Activated CD8-positive, alpha-beta memory T cell treated with anti-CD3 and anti-CD28 coated beads, Interleukin-2, amount 10 ng/mL, durations not matched to agents 7 days and 5 days (primary cell): ENCODE data around the gene NETO2. TPM values are rescaled to one million over a fixed set of nuclear protein-coding genes. Genes with fewer than 3 reads are reported as not detected.
"Not testable (repeated sequence)": the region's sequence is repeated elsewhere in the genome, so short reads cannot be mapped to it uniquely, and the experiment has no call there.

Experiments used
- ATAC-seq: fragments of 150-1000 bp; cut with Tn5 transposase; one replicate; pipeline ENCODE4 v1.10.0; 2021; ENCODE audit warnings: moderate library complexity
- CTCF ChIA-PET: fragments of 350-600 bp; sonication (Branson Sonifier 250); formaldehyde crosslinking; loops from one replicate; lab custom pipeline; 2021; ENCODE audit warnings: antibody characterized with exemption; lab: Charles Lee
- DNase-seq: peaks from one replicate; pipeline ENCODE4 v3.0.0-alpha.2; 2020
- H3K27ac Mint-ChIP-seq: one replicate; pipeline ENCODE4 v1.8.0; 2021; ENCODE audit warnings: mild to moderate bottlenecking, mixed read lengths
- H3K27me3 Mint-ChIP-seq: one replicate; pipeline ENCODE4 v1.8.0; 2021; ENCODE audit warnings: mixed read lengths
- H3K36me3 Mint-ChIP-seq: one replicate; pipeline ENCODE4 v1.8.0; 2021; ENCODE audit warnings: mild to moderate bottlenecking, mixed read lengths
- H3K4me1 Mint-ChIP-seq: one replicate; pipeline ENCODE4 v1.8.0; 2021; ENCODE audit warnings: mixed read lengths
- H3K4me3 Mint-ChIP-seq: one replicate; pipeline ENCODE4 v1.8.0; 2021; ENCODE audit warnings: mild to moderate bottlenecking, moderate library complexity, mixed read lengths
- H3K9me3 Mint-ChIP-seq: one replicate; pipeline ENCODE4 v1.8.0; 2022; ENCODE audit warnings: low read depth, mixed read lengths
- total RNA-seq, 2 experiments: library from RNA; stranded (reverse); gene quantifications; one replicate each; pipeline ENCODE4 v1.2.3, GENCODE V29; 2021

NETO2 gene
- total RNA-seq, 2 experiments from 2014 or later: 8.6 to 19.8 TPM

DNA sequence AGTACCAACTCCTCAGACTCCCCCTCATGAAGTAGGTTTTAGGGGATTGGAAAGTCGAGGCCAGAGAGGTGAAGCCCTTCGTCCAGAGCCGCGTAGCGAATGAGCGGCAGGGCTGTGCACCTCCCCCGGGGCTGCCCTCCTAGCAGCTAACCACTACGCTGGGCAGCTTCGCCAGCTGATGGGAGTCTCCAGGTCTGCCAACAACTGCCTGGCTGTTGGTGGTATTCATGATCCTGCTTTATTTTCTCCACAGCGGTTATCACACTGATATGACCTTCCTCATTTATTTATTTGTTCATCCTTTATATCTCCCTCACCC is 773 bp upstream of the NETO2 start:
- H3K36me3 Mint-ChIP-seq: peaks cover 1% of the 10 kb centered on the region
- CTCF ChIA-PET: interaction anchor here (0.7 to 4.9 kb wide), 17 partner anchors 9 to 1479 kb away, joined by 3 to 57 read pairs (median 4); partner anchors contain the start of genes ITFG1 and PHKB
- ATAC-seq: no peak

DNA sequence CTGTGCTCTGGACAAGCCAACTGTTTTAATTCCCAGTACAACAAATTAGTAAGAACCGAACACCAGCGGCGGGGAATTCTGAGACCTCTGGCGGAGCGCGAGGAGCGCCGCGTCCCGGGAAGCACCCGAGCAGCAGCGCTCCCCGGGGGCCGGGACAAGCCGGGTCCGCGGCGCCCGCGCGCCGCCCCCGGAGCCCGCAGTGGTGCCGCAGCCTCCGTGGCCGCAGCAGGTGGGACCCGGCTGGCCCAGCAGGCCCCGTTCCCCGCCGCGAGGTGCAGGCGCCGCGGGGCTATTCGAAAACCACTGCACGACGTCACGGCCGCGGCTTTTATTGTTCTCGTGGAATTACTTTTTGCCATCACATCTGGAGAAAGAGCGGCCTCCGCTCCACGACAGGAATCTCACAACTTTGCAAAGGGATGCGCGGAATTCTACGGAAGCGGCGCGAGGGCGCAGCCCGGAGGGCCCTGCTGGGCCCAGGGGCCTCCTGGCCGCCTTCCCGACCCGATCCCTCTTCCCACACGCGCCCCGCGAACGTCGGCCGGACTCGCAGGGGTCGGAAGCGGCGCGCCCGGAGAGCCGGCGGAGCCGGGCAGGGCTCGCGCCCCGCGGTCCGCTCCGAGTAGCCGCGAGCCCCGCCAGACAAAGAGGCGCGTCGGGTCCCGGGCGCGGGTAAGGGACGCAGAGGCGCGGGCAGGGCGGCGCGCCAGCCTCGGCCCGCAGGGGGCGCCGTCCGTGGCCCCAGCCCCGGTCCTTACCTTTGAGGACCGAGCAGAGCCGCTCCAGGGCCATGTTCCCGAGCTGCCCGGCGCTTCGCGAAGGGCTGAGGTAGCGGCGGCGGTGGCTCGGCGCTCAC is 696 bp downstream of the NETO2 start:
- ATAC-seq (peak; percentile 76), DNase-seq (peak; percentile 76)
- Mint-ChIP-seq H3K4me1 (peaks cover 36% of the 10 kb centered on the region), H3K4me3 (peak overlapping the region; percentile 77), H3K27me3 (peaks cover 22% of the 10 kb centered on the region), H3K36me3 (peaks cover 1% of the 10 kb centered on the region), H3K9me3 (no peaks in the 10 kb centered on the region), H3K27ac (no peak overlapping the region)
- CTCF ChIA-PET: interaction anchor here (0.8 to 4.9 kb wide), 34 partner anchors 8 to 1480 kb away, joined by 3 to 57 read pairs (median 5); partner anchors contain the start of genes DNAJA2 and PHKB

More for the DNA sequence above, 773 bp upstream of the NETO2 start:
- Mint-ChIP-seq H3K27ac (no peak overlapping the region), H3K9me3 (no peaks in the 10 kb centered on the region), H3K27me3 (peaks cover 22% of the 10 kb centered on the region), H3K4me3 (peak overlapping the region; percentile 62), H3K4me1 (peaks cover 23% of the 10 kb centered on the region)
- DNase-seq: no peak

DNA sequence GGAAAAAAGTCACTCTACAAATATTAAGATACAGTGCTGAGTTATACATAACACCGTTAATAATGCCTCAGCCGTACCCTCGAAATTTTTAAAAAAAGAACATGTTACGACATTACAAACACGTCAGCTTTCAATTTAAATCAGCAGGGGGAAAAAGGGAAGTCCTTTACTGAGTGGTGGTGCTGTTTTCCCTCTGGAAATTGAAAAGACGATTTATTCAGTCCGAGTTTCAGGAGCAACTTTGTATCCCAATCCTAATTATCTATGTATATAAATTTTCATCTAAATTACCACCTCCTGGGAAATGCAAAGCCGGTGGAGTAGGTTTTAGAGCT is 1.3 kb downstream of the NETO2 start:
- Mint-ChIP-seq H3K27ac (peak overlapping the region; percentile 49), H3K36me3 (peaks cover 1% of the 10 kb centered on the region), H3K9me3 (no peaks in the 10 kb centered on the region), H3K27me3 (peaks cover 22% of the 10 kb centered on the region), H3K4me3 (peak overlapping the region; percentile 77), H3K4me1 (peaks cover 38% of the 10 kb centered on the region)
- ATAC-seq (no peak), DNase-seq (no peak)
- CTCF ChIA-PET: interaction anchor here (0.9 to 4.9 kb wide), 33 partner anchors 8 to 1481 kb away, joined by 3 to 57 read pairs (median 5); partner anchors contain the start of genes DNAJA2 and PHKB

DNA sequence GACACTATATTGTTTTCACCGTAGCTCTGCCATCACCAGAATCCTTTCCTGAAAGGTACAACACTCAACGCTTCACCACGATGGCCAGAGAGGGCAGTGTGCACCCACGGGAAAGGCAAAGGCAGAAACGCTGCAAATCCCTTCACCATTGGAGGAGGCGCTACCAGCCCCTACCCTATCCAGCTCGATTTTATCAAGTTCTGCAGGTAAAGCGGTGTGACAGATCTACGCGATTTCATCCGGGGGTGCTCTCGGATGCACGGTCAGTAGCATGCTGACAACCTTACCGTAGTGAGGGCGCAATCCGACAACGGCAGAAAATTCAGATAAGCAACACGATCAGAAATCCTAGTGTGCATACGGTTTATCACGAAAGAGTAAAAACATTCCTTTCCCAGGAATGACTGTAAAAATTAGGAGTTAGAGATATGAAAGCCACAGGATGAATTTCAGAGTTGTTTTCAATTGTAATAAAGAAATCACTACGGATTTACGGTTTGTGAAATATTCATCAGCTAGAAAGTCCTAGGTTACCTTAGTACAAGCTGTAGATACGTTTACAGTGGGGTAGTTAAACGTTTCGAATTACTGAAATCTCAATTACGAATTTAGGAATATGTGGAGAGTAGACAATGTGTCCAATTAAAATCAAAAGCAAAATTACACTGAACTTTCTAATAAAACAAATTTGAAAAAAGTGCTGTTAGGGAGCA is 1.8 kb downstream of the NETO2 start:
- Mint-ChIP-seq H3K27me3 (peaks cover 22% of the 10 kb centered on the region), H3K36me3 (peaks cover 1% of the 10 kb centered on the region), H3K27ac (peak overlapping the region; percentile 49), H3K4me1 (peaks cover 41% of the 10 kb centered on the region), H3K9me3 (no peaks in the 10 kb centered on the region), H3K4me3 (peak overlapping the region; percentile 77)
- CTCF ChIA-PET: interaction anchor here (0.6 to 4.9 kb wide), 45 partner anchors 9 to 1481 kb away, joined by 3 to 57 read pairs (median 3); partner anchors contain the start of genes DNAJA2, ITFG1 and PHKB
- DNase-seq (peak; percentile 92), ATAC-seq (peak; percentile 69)

DNA sequence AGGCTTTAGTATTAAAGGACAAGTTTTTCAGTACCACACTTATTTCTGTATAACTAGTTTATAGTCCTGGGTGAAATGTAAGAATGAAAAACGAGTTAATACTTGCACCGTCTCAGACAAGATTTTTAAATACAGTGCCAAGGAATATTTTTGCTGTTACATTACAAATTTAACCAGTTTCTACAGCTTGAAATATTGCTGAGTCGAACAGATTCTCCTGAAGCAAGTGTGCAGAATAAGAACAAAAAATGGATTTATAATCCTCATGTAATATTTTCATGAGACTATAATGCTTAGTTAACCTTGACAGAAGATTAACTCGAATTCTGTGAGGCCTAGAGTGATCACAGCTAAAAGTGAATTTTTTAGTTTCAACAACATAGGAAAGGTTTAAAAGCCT is 3.1 kb downstream of the NETO2 start:
- Mint-ChIP-seq H3K27ac (no peak overlapping the region), H3K9me3 (no peaks in the 10 kb centered on the region), H3K4me1 (peaks cover 47% of the 10 kb centered on the region), H3K4me3 (no peak overlapping the region), H3K27me3 (peaks cover 19% of the 10 kb centered on the region), H3K36me3 (peaks cover 1% of the 10 kb centered on the region)
- CTCF ChIA-PET: interaction anchor here (1.0 to 4.9 kb wide), 13 partner anchors 21 to 1024 kb away, joined by 3 to 57 read pairs (median 9); no protein-coding TSS in a partner anchor
- ATAC-seq (no peak), DNase-seq (no peak)

DNA sequence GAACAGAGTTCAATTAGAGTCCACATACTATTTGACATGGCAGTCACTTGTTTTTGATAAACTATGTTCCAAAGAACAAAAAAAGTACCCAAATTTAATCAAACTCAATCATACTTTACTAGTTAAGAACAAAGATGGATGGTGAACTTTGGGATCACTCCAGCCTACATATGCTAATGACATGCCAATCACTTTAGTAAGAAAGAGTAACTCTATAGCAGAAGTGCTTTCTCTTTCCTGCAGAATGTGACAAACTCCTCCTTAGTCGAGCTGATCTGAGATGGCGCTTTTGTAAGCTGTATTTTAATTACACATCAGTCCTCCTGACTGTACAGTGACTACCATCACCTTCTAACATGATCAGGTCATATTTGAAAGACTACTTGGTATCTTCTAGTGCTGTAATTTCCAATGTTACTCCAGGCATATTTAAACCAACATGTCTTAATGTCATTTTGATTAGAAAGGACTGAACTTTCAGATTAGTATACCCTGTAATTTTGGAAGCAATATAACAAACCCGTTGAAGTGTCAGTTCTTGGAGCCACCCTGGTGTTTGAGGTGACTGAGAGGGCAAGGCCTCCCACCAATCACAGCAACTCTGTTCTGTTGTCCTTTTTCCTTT is 4.1 kb downstream of the NETO2 start:
- Mint-ChIP-seq H3K36me3 (peaks cover 1% of the 10 kb centered on the region), H3K27me3 (peaks cover 10% of the 10 kb centered on the region), H3K4me1 (peaks cover 52% of the 10 kb centered on the region), H3K9me3 (no peaks in the 10 kb centered on the region), H3K27ac (no peak overlapping the region), H3K4me3 (no peak overlapping the region)
- DNase-seq (no peak), ATAC-seq (no peak)
- CTCF ChIA-PET: no interaction called here

DNA sequence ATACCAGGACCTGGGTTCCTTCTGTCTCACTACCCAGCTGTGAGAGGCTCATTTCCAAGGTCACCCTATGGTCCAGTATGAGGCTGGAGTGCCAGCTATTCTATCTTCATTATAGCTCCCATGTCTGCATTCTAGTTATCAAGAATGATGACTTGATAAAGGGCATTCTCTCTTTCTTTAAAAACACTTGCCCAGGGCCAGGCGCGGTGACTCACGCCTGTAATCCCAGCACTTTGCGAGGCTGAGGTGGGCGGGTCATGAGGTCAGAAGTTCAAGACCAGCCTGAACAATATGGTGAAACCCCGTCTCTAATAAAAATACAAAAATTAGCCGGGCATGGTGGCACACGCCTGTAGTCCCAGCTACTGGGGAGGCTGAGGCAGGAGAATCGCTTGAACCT is 5.8 kb downstream of the NETO2 start:
- ATAC-seq, H3K36me3 Mint-ChIP-seq, H3K27ac Mint-ChIP-seq, H3K9me3 Mint-ChIP-seq, H3K27me3 Mint-ChIP-seq, DNase-seq, H3K4me3 Mint-ChIP-seq: not testable (repeated sequence)
- H3K4me1 Mint-ChIP-seq: peaks cover 51% of the 10 kb centered on the region
- CTCF ChIA-PET: interaction anchor here (1.3 kb wide), 1 partner anchor 1027 kb away, joined by 5 read pairs; no protein-coding TSS in a partner anchor

DNA sequence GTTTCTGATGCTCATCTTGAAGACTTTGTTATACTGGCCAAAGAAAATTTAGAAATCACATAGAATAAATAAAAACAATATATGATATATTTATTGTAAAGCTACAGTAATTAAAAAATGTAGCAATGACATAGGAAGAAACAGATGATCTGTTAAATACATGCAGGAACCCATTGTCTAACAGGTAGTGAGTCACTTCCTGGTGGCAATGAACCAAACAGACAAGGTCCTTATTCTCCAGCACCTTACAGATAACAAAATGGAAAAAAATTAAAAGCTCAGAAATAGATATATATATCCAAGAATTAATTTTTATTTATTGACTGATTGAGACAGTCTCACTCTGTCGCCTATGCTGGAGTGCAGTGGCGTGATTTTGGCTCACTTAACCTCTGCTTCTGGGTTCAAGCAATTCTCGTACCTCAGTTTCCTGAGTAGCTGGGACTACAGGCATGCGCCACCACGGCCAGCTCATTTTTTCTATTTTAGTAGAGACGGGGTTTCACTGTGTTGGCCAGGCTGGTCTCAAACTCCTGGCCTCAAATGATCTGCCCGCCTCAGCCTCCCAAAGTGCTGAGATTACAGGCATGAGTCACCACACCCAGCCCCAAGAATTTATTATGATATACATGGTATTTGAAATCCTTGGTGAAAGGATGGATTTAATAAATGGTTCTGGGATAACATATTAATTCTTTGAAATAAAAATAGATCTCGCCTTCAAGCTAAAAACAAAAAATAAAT is 7.5 kb downstream of the NETO2 start:
- CTCF ChIA-PET: interaction anchor here (0.8 to 1.6 kb wide), 2 partner anchors 10 to 98 kb away, joined by 3 to 5 read pairs; no protein-coding TSS in a partner anchor

DNA sequence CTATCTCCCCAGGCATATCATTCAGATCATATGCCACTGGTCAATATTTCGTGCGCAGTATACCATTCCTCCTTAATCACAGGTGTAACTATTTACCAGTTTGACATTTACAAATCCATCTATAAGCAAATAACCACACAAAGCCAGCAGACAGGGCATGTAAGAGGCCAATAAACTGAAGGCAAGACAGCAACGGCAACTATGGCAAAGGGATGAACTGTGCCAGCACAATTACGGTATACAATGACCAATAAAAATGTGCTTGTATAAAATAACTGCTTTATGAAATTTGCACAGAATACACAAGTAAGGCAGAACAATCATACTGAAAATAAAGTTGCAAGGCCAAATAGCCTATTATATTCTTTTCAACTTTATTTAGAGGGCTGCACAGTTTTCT is 9.2 kb downstream of the NETO2 start:
- peaks cover 40% of the 10 kb centered on the region for H3K4me1 Mint-ChIP-seq
- peaks cover 8% of the 10 kb centered on the region for H3K36me3 Mint-ChIP-seq

More for the DNA sequence above, 7.5 kb downstream of the NETO2 start:
- DNase-seq: peak; percentile 49
- Mint-ChIP-seq H3K27me3 (no peaks in the 10 kb centered on the region), H3K9me3 (no peaks in the 10 kb centered on the region), H3K27ac (peak overlapping the region; percentile 76), H3K4me3 (no peak overlapping the region), H3K36me3 (peaks cover 4% of the 10 kb centered on the region), H3K4me1 (peaks cover 43% of the 10 kb centered on the region)
- peak; percentile 82 for ATAC-seq

DNA sequence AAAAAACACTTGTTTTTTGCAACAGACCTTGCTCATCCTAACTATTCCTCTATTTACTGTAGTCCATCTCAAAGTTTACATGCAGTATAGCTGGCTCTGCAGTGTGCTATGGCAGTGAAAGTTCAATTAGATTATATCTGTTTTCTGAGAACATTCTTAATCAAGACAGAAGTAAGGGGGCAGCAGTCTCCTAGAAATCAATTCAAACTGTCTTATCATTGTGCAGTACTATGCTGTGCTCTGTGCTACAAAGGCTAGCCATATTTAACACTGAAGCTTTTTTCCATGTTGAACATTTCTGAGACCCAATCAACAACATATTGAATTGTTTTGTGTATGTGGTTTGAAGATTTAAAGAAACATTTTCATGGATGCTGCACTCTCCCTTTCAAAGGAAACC is 11.4 kb downstream of the NETO2 start:
- ATAC-seq (no peak), DNase-seq (no peak)
- peaks cover 13% of the 10 kb centered on the region for H3K36me3 Mint-ChIP-seq
- peaks cover 2% of the 10 kb centered on the region for H3K27me3 Mint-ChIP-seq
- CTCF ChIA-PET: interaction anchor here (0.9 to 4.1 kb wide), 3 partner anchors 10 to 95 kb away, joined by 3 to 22 read pairs (median 3); no protein-coding TSS in a partner anchor
- no peak overlapping the region for H3K4me3 Mint-ChIP-seq
- H3K4me1 Mint-ChIP-seq: peaks cover 23% of the 10 kb centered on the region
- no peak overlapping the region for H3K27ac Mint-ChIP-seq
- no peaks in the 10 kb centered on the region for H3K9me3 Mint-ChIP-seq

More for the DNA sequence above, 9.2 kb downstream of the NETO2 start:
- DNase-seq (no peak), ATAC-seq (no peak)
- CTCF ChIA-PET: interaction anchor here (1.3 kb wide), 1 partner anchor 9 kb away, joined by 5 read pairs; the partner anchor contains the start of gene NETO2
- H3K27me3 Mint-ChIP-seq: peaks cover 2% of the 10 kb centered on the region
- H3K27ac Mint-ChIP-seq: no peak overlapping the region
- no peak overlapping the region for H3K4me3 Mint-ChIP-seq
- H3K9me3 Mint-ChIP-seq: no peaks in the 10 kb centered on the region

DNA sequence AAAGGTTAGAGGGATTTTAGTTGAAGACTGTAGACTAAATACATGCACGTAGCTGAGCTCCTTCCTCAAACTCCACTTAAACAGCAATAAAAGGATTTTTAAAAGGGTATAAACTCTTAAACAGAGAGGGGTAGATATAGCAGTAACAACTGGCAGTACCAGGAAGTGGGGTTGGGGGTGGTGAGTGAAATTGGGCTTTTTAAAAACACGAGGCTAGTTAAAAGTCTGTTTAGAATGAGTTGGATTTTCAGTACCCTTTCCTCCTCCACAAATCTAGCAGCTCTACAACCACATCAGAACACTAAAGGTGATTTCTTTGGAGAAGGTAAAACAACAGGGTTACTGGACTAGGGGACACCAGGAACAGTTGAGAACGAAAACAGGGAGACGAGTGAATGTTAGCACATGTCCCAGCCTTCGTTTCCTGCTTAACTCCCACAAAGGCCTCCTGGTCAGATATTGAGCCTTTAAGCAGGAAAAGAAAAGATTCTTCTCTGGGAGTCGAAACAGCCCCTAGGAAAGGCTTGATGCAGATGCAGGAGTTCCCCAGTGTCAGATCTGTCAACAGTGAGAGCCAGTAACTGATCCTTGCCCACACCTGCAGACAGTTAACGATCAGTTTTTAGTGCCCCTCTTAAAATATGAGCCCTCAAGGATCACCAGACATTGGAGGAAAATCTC is 13.8 kb downstream of the NETO2 start:
- no peak for ATAC-seq
- H3K4me3 Mint-ChIP-seq: no peak overlapping the region
- DNase-seq: no peak
- peaks cover 9% of the 10 kb centered on the region for H3K4me1 Mint-ChIP-seq
- no peak overlapping the region for H3K27ac Mint-ChIP-seq
- peaks cover 2% of the 10 kb centered on the region for H3K27me3 Mint-ChIP-seq
- H3K36me3 Mint-ChIP-seq: peaks cover 13% of the 10 kb centered on the region
- CTCF ChIA-PET: interaction anchor here (1.6 to 4.1 kb wide), 3 partner anchors 12 to 92 kb away, joined by 6 to 22 read pairs (median 9); partner anchors contain the start of gene NETO2
- no peaks in the 10 kb centered on the region for H3K9me3 Mint-ChIP-seq

DNA sequence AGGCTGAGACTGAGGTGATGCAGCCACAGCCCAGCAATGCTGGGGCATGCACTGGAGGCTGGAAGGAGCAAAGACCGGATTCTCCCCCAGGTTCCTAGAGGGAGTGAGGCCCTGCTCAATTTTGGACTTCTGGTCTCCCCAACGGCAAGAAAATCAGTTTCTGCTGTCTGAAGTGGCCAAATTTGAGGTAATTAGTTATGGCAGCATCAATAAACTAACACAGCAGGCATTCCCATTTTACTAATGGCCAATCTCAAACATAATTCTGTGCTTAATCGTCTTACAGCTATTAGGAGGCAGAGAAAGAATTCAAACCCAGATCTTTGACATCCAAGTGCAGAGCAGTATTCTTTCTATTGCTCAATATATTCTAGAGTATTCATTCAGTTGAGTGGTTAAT is 16.2 kb downstream of the NETO2 start:
- DNase-seq: no peak
- CTCF ChIA-PET: interaction anchor here (1.2 to 1.7 kb wide), 2 partner anchors 14 to 153 kb away, joined by 3 to 4 read pairs; no protein-coding TSS in a partner anchor
- H3K27me3 Mint-ChIP-seq: peaks cover 2% of the 10 kb centered on the region

More for the DNA sequence above, 16.2 kb downstream of the NETO2 start:
- no peak for ATAC-seq
- Mint-ChIP-seq H3K36me3 (peaks cover 12% of the 10 kb centered on the region), H3K9me3 (no peaks in the 10 kb centered on the region), H3K4me1 (peaks cover 8% of the 10 kb centered on the region), H3K4me3 (no peak overlapping the region), H3K27ac (no peak overlapping the region)
